ENCODE measurements around the gene EIF4B.

- TF ChIP-seq CTCF (IDR thresholded peaks at IDR 0.05; ENCODE audit: control extremely low read depth in 1 of 3, insufficient read depth in 1 of 3, low read depth in 1 of 3, low read length in 3 of 3) = no peak
- no peak for TF ChIP-seq RFX5 (IDR thresholded peaks at IDR 0.05; ENCODE audit: borderline replicate concordance, low read depth, low read length)
- no peak for TF ChIP-seq EP300 (IDR thresholded peaks at IDR 0.05; ENCODE audit: borderline replicate concordance in 1 of 2, low read depth in 2 of 2, low read length in 2 of 2)
- no peak for TF ChIP-seq RNF2 (IDR thresholded peaks at IDR 0.05; ENCODE audit: borderline replicate concordance, low read depth, low read length, missing control alignments, poor library complexity, severe bottlenecking)
- no peak for TF ChIP-seq EZH2 (IDR thresholded peaks at IDR 0.05; ENCODE audit: low read depth, low read length, severe bottlenecking)
- no peak for TF ChIP-seq BACH1 (IDR thresholded peaks at IDR 0.05; ENCODE audit: low read length)
- no peak for TF ChIP-seq ASH2L (IDR thresholded peaks at IDR 0.05; ENCODE audit: low read length)
- TF ChIP-seq POLR2A (IDR thresholded peaks at IDR 0.05; ENCODE audit: control extremely low read depth in 1 of 2, low read depth in 2 of 2, low read length in 2 of 2) = no peak; a peak in 2 of 3 replicates
- TF ChIP-seq ATF3 (IDR thresholded peaks at IDR 0.05; ENCODE audit: insufficient read depth, low read depth, low read length) = no peak
Measured at GRCh38 chr12:53079226-53080117, 73.2 kb downstream of the EIF4B start, which contains the start of gene SPRYD3.
